ENCODE measurements around the gene DZIP1.
A peak's percentile ranks its signal among the peaks of the same experiment; 100 is the strongest.
"Not testable (repeated sequence)": the region's sequence is repeated elsewhere in the genome, so short reads cannot be mapped to it uniquely, and the experiment has no call there.

DZIP1 gene

DNA sequence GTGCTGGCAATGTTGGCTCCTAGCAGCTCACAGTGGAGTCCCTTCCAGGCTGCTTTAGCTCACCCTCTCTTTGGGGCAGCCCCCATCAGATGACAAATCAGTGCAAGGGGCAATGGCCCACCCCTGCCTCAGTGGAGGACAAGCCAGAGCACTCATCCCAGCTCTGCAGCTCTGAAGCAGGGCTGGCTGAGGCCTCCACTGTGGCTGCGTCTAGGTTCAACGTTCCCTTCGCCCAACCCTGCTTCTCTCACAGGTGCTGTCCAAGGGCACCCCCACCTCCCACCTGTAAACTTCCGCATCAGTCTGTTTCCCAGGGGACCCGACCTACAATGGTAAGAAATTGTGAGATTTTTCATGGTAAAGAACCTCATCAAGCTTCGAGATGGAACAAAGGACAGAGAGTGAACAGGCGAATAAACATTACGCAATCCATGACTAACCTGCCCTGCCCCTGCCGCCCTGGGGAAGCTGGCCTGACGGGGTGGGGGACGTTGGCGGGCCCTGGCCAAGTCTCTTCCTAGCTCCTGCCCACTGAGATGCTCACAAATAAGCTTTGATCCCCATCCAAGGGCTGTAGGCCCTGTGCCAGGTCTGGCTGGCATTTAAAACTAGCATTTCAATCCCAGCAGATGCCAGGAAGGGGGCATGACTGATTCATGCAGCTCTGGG, 40.5 kb downstream of the DZIP1 start:
- DNase-seq (ENCODE audit: low spot score) = no peak

DNA sequence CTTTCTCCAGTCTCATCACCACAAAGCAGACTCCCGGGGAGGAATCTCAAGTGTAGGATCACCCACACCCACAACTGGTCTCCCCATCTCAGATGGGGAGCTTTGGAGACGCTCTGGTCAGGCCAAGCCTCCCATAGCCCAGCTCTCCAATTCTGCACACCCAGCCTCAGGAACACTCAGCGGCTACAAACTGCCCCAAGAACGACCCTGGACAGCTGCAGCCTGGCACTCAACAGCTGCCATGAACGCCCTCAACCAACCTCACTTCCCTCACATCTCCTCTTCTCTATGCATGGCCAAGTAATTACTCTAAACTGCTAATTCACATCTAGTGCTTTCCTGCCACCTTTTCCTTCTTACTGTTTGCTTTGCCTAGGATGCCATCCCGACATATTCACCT, 42.6 kb downstream of the DZIP1 start:
- DNase-seq (ENCODE audit: low spot score) = no peak

- no peak for DNase-seq (ENCODE audit: low spot score)
Measured at GRCh38 chr13:95601216-95601615, 43.3 kb downstream of the DZIP1 start.

DNA sequence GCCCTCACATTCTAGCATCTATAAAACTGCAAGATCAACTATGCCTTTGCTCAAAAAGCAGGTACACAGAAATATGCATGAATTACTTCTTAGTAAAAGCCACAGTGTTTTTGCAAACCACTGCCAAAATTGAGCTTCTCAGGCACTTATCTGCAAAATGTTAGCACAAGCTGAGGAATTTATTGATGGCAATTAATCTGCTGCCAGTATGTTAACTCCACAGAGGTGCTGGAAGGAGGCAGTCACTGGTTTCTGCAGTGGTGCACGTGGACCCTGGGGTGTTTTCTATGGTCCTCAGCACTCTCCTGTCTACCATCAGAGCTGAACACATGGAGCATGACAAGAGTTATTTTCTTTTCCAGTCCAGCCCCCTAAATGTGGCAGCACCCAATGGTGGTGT, 47.8 kb downstream of the DZIP1 start:
- DNase-seq (ENCODE audit: low spot score) = no peak

DNA sequence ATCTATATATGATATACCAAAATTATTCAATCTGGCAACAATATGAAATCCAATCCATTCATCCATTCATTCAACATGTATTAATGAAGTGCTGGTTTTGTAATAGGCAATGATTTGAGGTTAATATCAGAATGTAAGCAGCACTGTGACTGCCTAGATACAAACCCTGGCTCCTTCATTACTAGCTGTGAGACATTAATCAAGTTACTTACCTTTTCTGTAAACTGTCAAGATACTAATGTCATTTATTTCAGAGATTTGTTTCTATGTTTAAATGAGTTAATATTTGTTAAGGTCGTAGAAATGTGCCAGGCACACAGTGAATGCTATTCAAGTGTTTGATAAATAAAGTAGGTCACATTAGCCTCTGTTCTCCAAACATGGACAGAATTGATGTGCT, 51.0 kb downstream of the DZIP1 start:
- no peak for DNase-seq (ENCODE audit: low spot score)

DNA sequence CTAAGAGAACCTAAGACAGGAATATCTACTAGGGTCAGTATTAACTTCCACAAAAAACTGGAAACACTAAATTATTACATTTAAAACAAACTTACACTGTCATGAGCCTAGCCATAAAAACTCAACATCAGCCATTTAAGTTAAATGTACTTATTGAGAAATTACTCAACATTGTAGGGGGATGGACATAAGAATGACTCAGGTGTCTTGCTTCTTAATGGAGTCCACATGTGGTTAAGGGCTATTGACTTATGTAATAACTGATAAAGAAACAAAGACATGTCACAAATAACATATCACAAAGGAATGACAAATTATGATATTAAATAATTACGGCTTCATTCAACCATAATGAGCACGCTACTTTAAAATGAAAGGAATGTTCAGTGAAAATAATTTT, 55.8 kb downstream of the DZIP1 start:
- no peak for DNase-seq (ENCODE audit: low spot score)

GRCh38 chr13:95588134-95588533, 56.4 kb downstream of the DZIP1 start:
- DNase-seq (ENCODE audit: low spot score) = no peak

DNA sequence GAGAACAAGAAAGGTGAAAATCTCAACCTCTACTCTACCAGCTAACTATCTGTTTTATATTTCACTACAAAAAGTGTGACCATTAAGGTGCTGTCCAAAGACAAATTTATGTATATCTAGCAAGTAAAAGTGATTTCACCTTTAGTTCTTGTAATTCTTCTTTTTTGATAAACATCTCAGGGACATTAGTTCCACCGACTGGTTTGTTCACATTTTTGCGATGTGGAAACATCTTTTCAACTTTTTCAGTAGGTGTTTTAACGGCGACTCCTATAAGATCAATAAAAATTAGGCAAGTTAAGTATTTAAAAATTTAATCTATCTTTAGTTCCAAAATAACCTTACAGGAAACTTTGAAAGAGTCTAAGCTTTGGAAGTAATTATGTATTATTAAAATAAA, 58.6 kb downstream of the DZIP1 start:
- no peak for DNase-seq (ENCODE audit: low spot score)

DNA sequence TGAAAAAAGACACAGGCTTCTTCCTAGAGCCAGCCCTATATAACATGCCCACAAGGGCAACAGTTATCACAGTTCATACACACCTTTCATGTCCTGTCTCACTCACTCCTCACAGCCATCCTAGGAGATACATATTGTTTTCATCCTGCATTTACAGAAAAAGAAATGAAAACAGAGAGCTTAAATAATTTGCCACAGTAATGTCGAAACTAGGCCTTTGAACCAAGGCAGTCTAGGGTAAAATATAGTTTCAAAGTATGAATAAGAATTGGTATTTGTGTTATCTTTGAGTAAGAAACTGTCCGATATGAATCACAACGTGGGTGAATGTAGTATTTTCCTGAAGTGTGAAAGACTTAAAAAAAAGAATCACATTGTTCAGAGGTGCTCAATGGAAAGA, 65.2 kb downstream of the DZIP1 start:
- DNase-seq (ENCODE audit: low spot score) = no peak

GRCh38 chr13:95573221-95573620, 71.3 kb downstream of the DZIP1 start:
- no peak for DNase-seq (ENCODE audit: low spot score)

GRCh38 chr13:95571941-95572340, 72.6 kb downstream of the DZIP1 start:
- no peak for DNase-seq (ENCODE audit: low spot score)

DNA sequence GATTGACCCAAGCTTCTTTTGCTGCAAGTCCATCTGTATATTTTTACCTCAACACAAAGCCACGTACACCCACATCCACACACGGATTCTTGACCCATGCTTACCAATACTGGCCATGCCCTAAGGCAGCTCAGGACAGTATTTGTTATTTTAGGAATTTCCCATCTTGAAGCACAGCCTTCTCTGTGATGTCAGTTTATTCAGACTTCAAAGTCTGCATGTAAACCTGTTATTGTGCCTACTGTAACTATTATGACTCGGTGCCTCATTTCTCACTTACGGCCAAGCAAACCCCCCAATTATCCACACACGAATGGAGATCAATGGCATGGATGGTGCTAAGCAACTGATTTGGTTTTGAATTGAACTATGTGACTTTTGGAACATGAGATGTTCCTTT, 74.5 kb downstream of the DZIP1 start:
- no peak for DNase-seq (ENCODE audit: low spot score)

DNA sequence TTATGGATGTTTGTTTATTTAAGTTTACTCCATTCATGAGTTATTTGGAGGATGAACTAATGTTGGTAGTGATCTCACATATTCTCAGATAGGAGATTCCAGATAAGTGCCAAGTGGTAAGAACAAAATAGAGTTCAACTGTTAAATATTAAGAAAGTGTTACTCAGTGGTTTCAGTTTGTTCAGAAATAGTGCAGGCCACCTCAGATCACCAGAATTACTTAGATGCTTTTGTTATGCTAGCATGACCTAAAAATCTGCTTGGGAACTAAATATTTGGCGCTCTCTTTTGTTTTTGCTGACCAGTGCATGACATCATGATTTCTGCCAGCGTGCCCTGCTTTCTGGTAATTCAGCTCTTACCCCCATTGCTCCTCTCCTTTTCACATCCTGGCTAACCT, 76.4 kb downstream of the DZIP1 start:
- no peak for DNase-seq (ENCODE audit: low spot score)

GRCh38 chr13:95565758-95566157, 78.7 kb downstream of the DZIP1 start:
- DNase-seq (ENCODE audit: low spot score) = not testable (repeated sequence)

DNA sequence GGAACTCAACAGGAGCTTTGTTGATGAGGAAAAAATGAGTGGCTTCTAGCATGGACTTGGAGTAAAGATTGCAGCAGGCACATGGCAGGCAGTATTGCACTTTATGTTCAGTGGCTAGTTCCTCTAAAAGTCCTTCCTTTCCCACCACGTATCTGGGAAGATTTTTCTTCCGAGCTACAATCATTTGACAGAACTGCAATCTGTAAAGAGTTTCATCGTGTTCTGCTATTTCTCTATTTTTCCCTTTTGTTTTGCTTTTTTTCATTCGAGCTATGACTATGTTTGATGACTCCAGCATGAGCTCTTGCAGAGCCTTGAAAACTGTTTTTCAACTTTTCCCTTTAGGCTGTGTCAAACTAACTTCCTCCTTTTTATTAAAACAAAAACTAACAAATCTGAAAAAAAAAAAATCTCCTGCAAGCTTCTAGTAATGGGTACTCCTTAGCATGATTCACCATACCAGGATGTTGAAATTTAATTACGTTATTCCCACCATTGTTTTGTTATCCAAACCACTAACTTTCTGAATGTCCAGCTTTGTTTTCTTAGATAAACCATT, 79.7 kb downstream of the DZIP1 start:
- DNase-seq (ENCODE audit: low spot score) = no peak

DNA sequence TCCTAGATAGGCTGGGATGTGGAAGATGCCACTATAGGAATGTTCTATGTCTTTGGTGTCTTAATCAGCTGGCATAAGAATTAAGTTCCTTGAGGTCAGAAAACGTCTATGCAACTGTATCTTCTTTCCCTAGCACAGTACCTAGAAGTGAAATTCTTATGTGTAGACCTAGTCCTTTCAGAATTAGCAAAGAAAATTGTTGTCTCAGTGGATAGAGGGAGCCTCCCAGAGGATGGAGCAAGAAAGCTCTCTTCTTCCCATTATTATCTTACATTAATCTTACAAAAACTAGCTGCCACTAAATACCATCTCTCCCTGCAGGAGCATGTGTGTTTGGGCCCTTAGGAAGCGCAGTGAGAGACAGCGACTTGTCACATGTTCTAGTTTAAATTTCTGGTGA, 80.4 kb downstream of the DZIP1 start:
- DNase-seq (ENCODE audit: low spot score) = no peak

GRCh38 chr13:95560387-95560786, 84.1 kb downstream of the DZIP1 start:
- DNase-seq (ENCODE audit: low spot score) = no peak

DNA sequence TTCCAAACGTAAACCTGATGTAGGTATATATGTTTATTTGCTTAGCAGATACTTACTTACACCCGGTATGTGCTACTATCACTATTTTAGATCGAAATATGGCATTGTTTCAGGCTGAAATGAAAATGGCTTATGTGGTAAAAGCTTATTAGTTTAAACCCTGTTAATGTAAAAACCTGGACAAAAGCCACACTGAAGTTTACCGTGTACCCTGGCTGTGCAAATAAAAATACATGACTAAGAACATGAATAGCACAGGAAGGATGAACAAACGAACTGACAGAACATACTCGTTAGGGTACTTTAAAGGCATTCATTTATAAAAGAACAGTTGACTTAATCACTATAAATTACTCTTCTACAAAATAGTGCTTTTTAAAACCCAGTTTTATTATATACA, 85.4 kb downstream of the DZIP1 start:
- no peak for DNase-seq (ENCODE audit: low spot score)

DNA sequence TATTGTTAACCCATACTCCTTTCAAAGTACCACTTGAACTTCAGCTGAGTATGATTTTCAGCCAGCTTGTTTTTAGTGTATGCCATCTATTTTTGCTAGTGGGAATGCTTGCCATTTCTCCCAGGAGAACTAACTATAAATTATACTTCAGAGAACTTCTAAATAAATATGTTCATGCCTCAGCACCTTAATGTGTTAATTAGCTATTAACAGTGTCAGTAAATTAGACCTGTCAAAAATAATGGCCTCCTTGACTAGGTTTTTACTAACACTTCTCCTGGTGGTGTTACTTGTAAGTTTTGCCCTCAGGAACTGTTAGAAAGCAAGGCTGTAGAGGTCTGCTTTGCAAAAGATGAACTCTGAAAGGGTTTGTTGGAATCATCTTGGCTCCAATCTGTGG, 87.5 kb downstream of the DZIP1 start:
- no peak for DNase-seq (ENCODE audit: low spot score)

GRCh38 chr13:95553581-95554385, 90.7 kb downstream of the DZIP1 start:
- no peak for DNase-seq (ENCODE audit: low spot score)

DNA sequence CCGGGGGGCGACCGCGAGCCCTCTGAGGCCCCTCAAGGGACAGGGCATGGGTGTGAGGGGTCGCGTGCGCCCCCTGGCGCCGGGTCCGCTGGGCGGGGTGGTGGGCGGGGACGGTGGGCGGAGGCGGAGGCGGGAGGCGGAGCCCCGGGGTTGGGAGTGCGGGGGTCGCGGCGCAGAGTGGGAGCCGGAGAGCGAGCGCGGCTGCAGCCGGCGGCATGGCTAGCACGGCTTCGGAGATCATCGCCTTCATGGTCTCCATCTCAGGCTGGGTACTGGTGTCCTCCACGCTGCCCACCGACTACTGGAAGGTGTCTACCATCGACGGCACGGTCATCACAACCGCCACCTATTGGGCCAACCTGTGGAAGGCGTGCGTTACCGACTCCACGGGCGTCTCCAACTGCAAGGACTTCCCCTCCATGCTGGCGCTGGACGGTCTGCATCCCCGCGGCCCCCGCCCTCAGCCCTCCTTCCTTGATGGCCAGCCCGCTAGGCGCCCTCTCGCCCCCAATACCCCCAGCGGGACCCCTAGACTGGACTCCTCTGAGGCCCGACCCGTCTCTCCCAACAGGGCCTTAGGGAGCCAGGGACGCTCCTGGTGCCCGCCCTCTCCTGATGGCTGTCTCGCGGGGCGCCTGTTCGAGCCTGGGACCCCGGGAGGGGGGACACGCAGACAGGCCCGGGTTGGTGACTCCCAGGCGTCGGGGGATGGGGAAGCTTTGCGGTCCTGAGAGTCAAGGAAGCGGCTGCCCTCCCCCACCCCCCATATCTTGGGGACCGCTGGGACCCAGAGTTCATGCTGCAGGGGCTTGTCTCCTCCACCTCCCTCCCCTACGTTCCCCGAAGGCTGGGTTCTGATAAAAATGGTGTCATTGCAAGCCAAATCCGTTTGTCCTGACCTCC, 91.7 kb downstream of the DZIP1 start, which contains the start of gene CLDN10:
Gene CLDN10 (plus strand): TSS at position 182 of the 903 bp plus-strand sequence. CDS start 34 bp downstream, at position 216.
- DNase-seq (ENCODE audit: low spot score) = peak; percentile 47

- no peak for DNase-seq (ENCODE audit: low spot score)
Measured at GRCh38 chr13:95552208-95552538, 92.3 kb downstream of the DZIP1 start.
